Endothelial cell of umbilical vein (primary cell): ENCODE data around the gene UBE2D2.

Source experiments
- CTCF ChIP-seq, 2 donors: IDR thresholded peaks; 1 replicate in 1 of 2; 2 replicates in 1 of 2; pipeline ENCODE4 v1.5.1; 2011; ENCODE audit warnings: low read length in 2 of 2, mild to moderate bottlenecking in 2 of 2, moderate library complexity in 2 of 2, control low read depth in 1 of 2, inconsistent platforms in 1 of 2, low read depth in 1 of 2; ENCODE audit not compliant: insufficient read depth in 1 of 2; ENCODE audit errors: extremely low read depth in 1 of 2
- EZH2 ChIP-seq: IDR thresholded peaks from 2 replicates; pipeline ENCODE4 v1.6.1; 2012; ENCODE audit warnings: borderline replicate concordance, low read depth, mild to moderate bottlenecking, moderate library complexity, low read length, inconsistent platforms; ENCODE audit not compliant: severe bottlenecking
- GATA2 ChIP-seq: IDR thresholded peaks from 2 replicates; pipeline ENCODE4 v1.7.0; 2011; ENCODE audit warnings: low read depth, mild to moderate bottlenecking, moderate library complexity, mixed read lengths, low read length; ENCODE audit not compliant: insufficient read length, insufficient read depth
- MAX ChIP-seq: IDR thresholded peaks from 2 replicates; pipeline ENCODE4 v1.6.1; 2011; ENCODE audit not compliant: insufficient read depth, insufficient read length
- MYC ChIP-seq: IDR thresholded peaks from one replicate; pipeline ENCODE4 v1.6.1; 2011; ENCODE audit warnings: mild to moderate bottlenecking, low read depth, low read length
- POLR2AphosphoS5 ChIP-seq: IDR thresholded peaks from 2 replicates; pipeline ENCODE4 v1.6.1; 2012; ENCODE audit warnings: low read depth, mild to moderate bottlenecking, control low read depth, low read length, moderate library complexity; ENCODE audit not compliant: insufficient read depth

- TF ChIP-seq CTCF (IDR thresholded peaks at IDR 0.05; ENCODE audit: extremely low read depth in 1 of 2, insufficient read depth in 1 of 2, low read depth in 1 of 2, low read length in 2 of 2) (no peak), GATA2 (no peak), MYC (no peak), MAX (no peak), POLR2AphosphoS5 (no peak), EZH2 (no peak)
Observed at GRCh38 chr5:139669662-139670368, 108.7 kb downstream of the UBE2D2 start.
